SK-N-SH (cell line): Measurements from ENCODE around the gene JMJD7.
A peak's percentile ranks its signal among the peaks of the same experiment; 100 is the strongest.

Experiments
- CTCF ChIP-seq: fragments of 200-600 bp; sonication (generic); IDR thresholded peaks from 2 replicates; pipeline ENCODE4 v1.6.1; 2017; ENCODE audit warnings: antibody characterized with exemption, mild to moderate bottlenecking, moderate library complexity
- EP300 ChIP-seq, 2 experiments: IDR thresholded peaks; 2 replicates each; pipeline versions ENCODE4 v1.4.0 to v1.6.1; 2012; ENCODE audit warnings: borderline replicate concordance in 1 of 2, low read depth in 1 of 2, low read length in 1 of 2
- EZH2phosphoT487 ChIP-seq: fragments of 200-600 bp; sonication (generic); IDR thresholded peaks from 2 replicates; pipeline ENCODE4 v1.6.1; 2017; ENCODE audit warnings: low read depth, mixed run types, mild to moderate bottlenecking, antibody characterized with exemption, moderate library complexity, borderline replicate concordance
- GABPA ChIP-seq: IDR thresholded peaks from 2 replicates; pipeline ENCODE4 v1.4.0; 2012; ENCODE audit warnings: low read depth, mild to moderate bottlenecking
- MAX ChIP-seq: IDR thresholded peaks from 2 replicates; pipeline ENCODE4 v1.4.0; 2012; ENCODE audit warnings: low read depth
- PBX3 ChIP-seq: IDR thresholded peaks from 2 replicates; pipeline ENCODE4; 2012
- POLR2AphosphoS5 ChIP-seq: IDR thresholded peaks from 2 replicates; pipeline ENCODE4 v1.6.1; 2012; ENCODE audit warnings: low read depth, low read length
- RAD21 ChIP-seq: IDR thresholded peaks from 2 replicates; pipeline ENCODE4 v1.6.1; 2012; ENCODE audit warnings: mild to moderate bottlenecking, low read length
- RFX5 ChIP-seq: IDR thresholded peaks from 2 replicates; pipeline ENCODE4 v1.6.1; 2012; ENCODE audit warnings: mild to moderate bottlenecking, improper control_type of control experiment, low read length
- USF2 ChIP-seq: fragments of 150-350 bp; IDR thresholded peaks from 2 replicates; pipeline ENCODE4 v1.6.1; 2017; ENCODE audit warnings: antibody characterized with exemption, low read length, low read depth, borderline replicate concordance

- no peak for TF ChIP-seq CTCF
- peak; percentile 83 for TF ChIP-seq POLR2AphosphoS5
- TF ChIP-seq EP300 (IDR thresholded peaks at IDR 0.05; ENCODE audit: borderline replicate concordance in 1 of 2, low read depth in 1 of 2, low read length in 1 of 2): no peak
- no peak for TF ChIP-seq GABPA
- no peak for TF ChIP-seq RFX5
- no peak for TF ChIP-seq MAX
- TF ChIP-seq EZH2phosphoT487: no peak
- no peak for TF ChIP-seq USF2
- TF ChIP-seq PBX3: peak; percentile 59
- no peak for TF ChIP-seq RAD21
These were observed at the start of gene JMJD7 for GRCh38 chr15:41827880-41828806.
